H1 (cell line): Measurements from ENCODE around the gene EXOC2.

Experiments
- BRCA1 ChIP-seq: IDR thresholded peaks from 2 replicates; pipeline ENCODE4 v1.6.1; 2012; ENCODE audit warnings: low read depth, low read length, improper control_type of control experiment
- YY1 ChIP-seq: IDR thresholded peaks from 2 replicates; pipeline ENCODE4 v1.6.1; 2011; ENCODE audit warnings: low read depth, mild to moderate bottlenecking, low read length

GRCh38 chr6:447381-448165 lies 245.4 kb downstream of the EXOC2 start:
- TF ChIP-seq YY1 (no peak), BRCA1 (no peak)
